ENCODE measurements around the gene BLVRB. TPM values are rescaled to one million over a fixed set of nuclear protein-coding genes. Genes with fewer than 3 reads are reported as not detected.

Gene BLVRB
- polyA plus RNA-seq, 1 of the 3 experiments (the other 2 are of a cell fraction): 85.9 TPM

- Histone ChIP-seq H3K27me3 (ENCODE audit: insufficient read depth) (no peaks in the 10 kb centered on the region), H3K4me3 (ENCODE audit: low read depth in 2 of 2, low read length in 1 of 2) (no peak overlapping the region), H3F3A (replicated peaks; ENCODE audit: insufficient read depth) (no peaks in the 10 kb centered on the region), H3K79me2 (ENCODE audit: insufficient read depth) (no peaks in the 10 kb centered on the region), H3K36me3 (replicated peaks in 1 of 2; ENCODE audit: control insufficient read depth in 1 of 2, insufficient read depth in 2 of 2, low read length in 1 of 2) (no peaks in the 10 kb centered on the region), H3K4me2 (no peak overlapping the region), H3K9ac (no peak overlapping the region), H4K20me1 (ENCODE audit: insufficient read depth) (no peaks in the 10 kb centered on the region), H3K27ac (ENCODE audit: low read depth in 2 of 2, low read length in 1 of 2) (no peak overlapping the region), H2AFZ (ENCODE audit: low read depth) (no peak overlapping the region), H3K4me1 (ENCODE audit: control insufficient read depth in 1 of 2, insufficient read depth in 2 of 2, low read depth in 1 of 2, low read length in 1 of 2) (no peaks in the 10 kb centered on the region; a peak in 1 of 4 replicates), H3K9me2 (no peaks in the 10 kb centered on the region), H3K9me3 (no peaks in the 10 kb centered on the region)
- ChIA-PET POLR2A (no interaction called here), CTCF (no interaction called here)
- no peak for DNase-seq
- 91% methylated on average over 13 of the region's 13 CpGs for whole genome bisulfite sequencing (ENCODE audit: low lambda C conversion rate)
- no peak for TF ChIP-seq CHD2 (IDR thresholded peaks at IDR 0.05; ENCODE audit: low read length, partially characterized antibody)
- TF ChIP-seq RFX5 (IDR thresholded peaks at IDR 0.05; ENCODE audit: low read length): no peak
- no peak for TF ChIP-seq SIN3A (IDR thresholded peaks at IDR 0.05; ENCODE audit: borderline replicate concordance, low read depth, low read length)
- TF ChIP-seq USF2 (IDR thresholded peaks at IDR 0.05; ENCODE audit: borderline replicate concordance, low read depth, low read length): no peak
- no peak for TF ChIP-seq REST (IDR thresholded peaks at IDR 0.05; ENCODE audit: low read depth, low read length)
- TF ChIP-seq EZH2phosphoT487 (IDR thresholded peaks at IDR 0.05; ENCODE audit: borderline replicate concordance, low read depth): no peak
- TF ChIP-seq NRF1 (IDR thresholded peaks at IDR 0.05; ENCODE audit: low read depth, low read length): no peak
- TF ChIP-seq FOXJ3 (CRISPR knock-in tag; IDR thresholded peaks at IDR 0.05): no peak
- TF ChIP-seq YY1 (IDR thresholded peaks at IDR 0.05; ENCODE audit: low read depth): no peak
- TF ChIP-seq RCOR1 (IDR thresholded peaks at IDR 0.05; ENCODE audit: low read length): no peak
- no peak for TF ChIP-seq MXI1 (IDR thresholded peaks at IDR 0.05; ENCODE audit: low read depth, low read length)
- TF ChIP-seq USF1 (IDR thresholded peaks at IDR 0.05; ENCODE audit: borderline replicate concordance, low read depth): no peak
- no peak for TF ChIP-seq PBX3 (IDR thresholded peaks at IDR 0.05)
- no peak for TF ChIP-seq EP300 (IDR thresholded peaks at IDR 0.05; ENCODE audit: borderline replicate concordance in 1 of 2, low read depth in 1 of 2, low read length in 1 of 2)
- TF ChIP-seq ELF1 (IDR thresholded peaks at IDR 0.05): no peak
These were observed 7.0 kb upstream of the BLVRB start for GRCh38 chr19:40472516-40472915.

Measured in SK-N-SH (cell line).